ENCODE results near the gene ZBED6. TPM values are rescaled to one million over a fixed set of nuclear protein-coding genes. Genes with fewer than 3 reads are reported as not detected.

Gene ZBED6
- total and polyA plus RNA-seq, 2 donors (not counting 1 experiment from before 2014, with no cell fraction given): 2.8 to 40.0 TPM

DNA sequence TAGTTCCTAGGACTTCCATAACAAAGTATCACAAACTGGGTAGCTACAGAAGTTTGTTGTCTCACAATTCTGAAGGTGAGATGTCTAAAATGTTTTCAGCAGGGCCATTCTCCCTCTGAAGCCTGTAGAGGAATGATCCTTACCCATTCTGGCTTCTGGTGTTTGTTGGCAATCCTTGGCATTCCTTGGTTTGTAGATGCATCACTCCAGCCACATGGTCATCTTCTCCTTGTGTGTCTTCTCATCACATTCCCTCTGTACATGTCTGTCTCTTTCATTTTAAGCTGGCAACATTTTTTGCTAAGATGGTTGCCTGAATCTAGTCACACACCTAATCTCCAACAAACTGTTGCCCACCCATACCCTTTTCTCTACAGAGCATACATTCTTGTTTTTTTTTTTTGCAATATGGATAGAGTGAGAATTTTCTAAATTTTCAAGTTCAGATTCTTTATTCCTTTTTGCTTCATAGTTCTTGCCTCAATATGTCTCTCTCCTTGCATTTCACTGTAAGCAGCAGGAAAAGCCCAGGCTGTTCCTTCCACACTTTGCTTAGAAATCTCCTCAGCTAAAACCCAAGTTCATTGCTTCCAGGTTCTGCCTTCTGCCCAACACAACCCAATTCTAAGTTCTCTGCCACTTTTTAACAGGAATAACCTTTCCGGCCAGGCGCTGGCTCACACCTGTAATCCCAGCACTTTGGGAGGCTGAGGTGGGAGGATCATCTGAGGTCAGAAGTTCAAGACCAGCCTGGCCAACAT lies 18.3 kb downstream of the ZBED6 start:
- no peak overlapping the region for H3K9ac ChIP-seq (ENCODE audit: low read length)
- no peaks in the 10 kb centered on the region for H3K27me3 ChIP-seq (replicated peaks in 1 of 4; ENCODE audit: control extremely low read depth in 1 of 4, control insufficient read depth in 3 of 4, insufficient read depth in 4 of 4, low read length in 3 of 4)
- no peak for ATAC-seq (ENCODE audit: low read depth)
- no peak overlapping the region for H3K4me2 ChIP-seq (replicated peaks; ENCODE audit: low read depth, low read length, poor library complexity, severe bottlenecking)
- H4K20me1 ChIP-seq (ENCODE audit: control insufficient read depth, insufficient read depth, low read length, poor library complexity, severe bottlenecking): peaks cover 45% of the 10 kb centered on the region
- no peak for DNase-seq
- no peak overlapping the region for H3K27ac ChIP-seq (ENCODE audit: low read length in 2 of 2)
- Mint-ChIP-seq H3K4me3 (no peak overlapping the region), H3K9me3 (ENCODE audit: insufficient read depth) (no peaks in the 10 kb centered on the region), H3K27me3 (no peaks in the 10 kb centered on the region), H3K27ac (no peak overlapping the region), H3K4me1 (peaks cover 18% of the 10 kb centered on the region)
- no peaks in the 10 kb centered on the region for H3K4me1 ChIP-seq (ENCODE audit: control insufficient read depth in 2 of 2, insufficient read depth in 2 of 2, low read length in 2 of 2)
- peaks cover 15 to 43% of the 10 kb centered on the region in 2 experiments for H3K36me3 ChIP-seq (replicated peaks in 1 of 2; ENCODE audit: control extremely low read depth in 1 of 2, control insufficient read depth in 1 of 2, extremely low read depth in 1 of 2, insufficient read depth in 2 of 2, low read length in 1 of 2)
- TF ChIP-seq, protein P1, sequence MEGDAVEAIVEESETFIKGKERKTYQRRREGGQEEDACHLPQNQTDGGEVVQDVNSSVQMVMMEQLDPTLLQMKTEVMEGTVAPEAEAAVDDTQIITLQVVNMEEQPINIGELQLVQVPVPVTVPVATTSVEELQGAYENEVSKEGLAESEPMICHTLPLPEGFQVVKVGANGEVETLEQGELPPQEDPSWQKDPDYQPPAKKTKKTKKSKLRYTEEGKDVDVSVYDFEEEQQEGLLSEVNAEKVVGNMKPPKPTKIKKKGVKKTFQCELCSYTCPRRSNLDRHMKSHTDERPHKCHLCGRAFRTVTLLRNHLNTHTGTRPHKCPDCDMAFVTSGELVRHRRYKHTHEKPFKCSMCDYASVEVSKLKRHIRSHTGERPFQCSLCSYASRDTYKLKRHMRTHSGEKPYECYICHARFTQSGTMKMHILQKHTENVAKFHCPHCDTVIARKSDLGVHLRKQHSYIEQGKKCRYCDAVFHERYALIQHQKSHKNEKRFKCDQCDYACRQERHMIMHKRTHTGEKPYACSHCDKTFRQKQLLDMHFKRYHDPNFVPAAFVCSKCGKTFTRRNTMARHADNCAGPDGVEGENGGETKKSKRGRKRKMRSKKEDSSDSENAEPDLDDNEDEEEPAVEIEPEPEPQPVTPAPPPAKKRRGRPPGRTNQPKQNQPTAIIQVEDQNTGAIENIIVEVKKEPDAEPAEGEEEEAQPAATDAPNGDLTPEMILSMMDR (IDR thresholded peaks at IDR 0.05): no peak
- no peak for TF ChIP-seq EZH2 (IDR thresholded peaks at IDR 0.05; ENCODE audit: borderline replicate concordance, insufficient read depth, low read depth, low read length, poor library complexity, severe bottlenecking)
- peaks cover 78% of the 10 kb centered on the region for H3K79me2 ChIP-seq (ENCODE audit: control insufficient read depth, insufficient read depth, low read length)
- no peak overlapping the region for H3K4me3 ChIP-seq (ENCODE audit: control extremely low read depth in 1 of 5, extremely low read depth in 1 of 5, insufficient read depth in 1 of 5, low read depth in 2 of 5, low read length in 4 of 5)
- ChIA-PET POLR2A (interaction anchor here (0.5 kb wide), 1 partner anchor 29 kb away, joined by 9 read pairs; no protein-coding TSS in a partner anchor), CTCF (no interaction called here)
- peaks cover 0 to 3% (median 1%) of the 10 kb centered on the region in 3 donors for H3K9me3 ChIP-seq (ENCODE audit: control extremely low read depth in 1 of 3, control insufficient read depth in 2 of 3, insufficient read depth in 1 of 3, low read length in 2 of 3)
- 100% methylated on average over 2 of the region's 2 CpGs for WGBS (ENCODE audit: insufficient coverage)
- no peak overlapping the region for H2AFZ ChIP-seq (ENCODE audit: insufficient read depth, low read depth, low read length, poor library complexity, severe bottlenecking)
- intact Hi-C loops (cut with micrococcal nuclease): loop anchor here (10.0 kb wide), 1 partner anchor 1281 kb away; no protein-coding TSS in a partner anchor

DNA sequence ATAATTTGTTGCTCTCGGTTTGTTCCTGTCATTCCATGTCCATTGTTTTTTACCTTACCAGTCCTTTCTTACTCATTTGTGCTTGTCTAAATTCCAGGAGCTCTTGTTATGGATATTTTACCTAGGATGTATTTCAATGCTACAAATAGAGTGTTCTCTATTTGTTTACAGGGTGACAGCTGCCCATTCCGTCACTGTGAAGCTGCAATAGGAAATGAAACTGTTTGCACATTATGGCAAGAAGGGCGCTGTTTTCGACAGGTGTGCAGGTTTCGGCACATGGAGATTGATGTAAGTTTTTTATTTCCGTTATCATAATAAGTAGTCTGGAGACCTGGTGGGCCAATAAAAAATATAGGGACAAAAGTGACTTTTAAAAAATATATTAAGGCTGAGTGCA lies 23.0 kb downstream of the ZBED6 start:
- CTCF ChIA-PET: interaction anchor here (0.8 to 1.1 kb wide), 2 partner anchors 116 to 311 kb away, joined by 3 to 4 read pairs; no protein-coding TSS in a partner anchor
- peak; percentile 53 for DNase-seq
- H3K36me3 ChIP-seq (replicated peaks in 1 of 2; ENCODE audit: control extremely low read depth in 1 of 2, control insufficient read depth in 1 of 2, extremely low read depth in 1 of 2, insufficient read depth in 2 of 2, low read length in 1 of 2): peaks cover 29 to 72% of the 10 kb centered on the region in 2 experiments
- intact Hi-C loops (cut with micrococcal nuclease): loop anchor here (10.0 kb wide), 1 partner anchor 1276 kb away; no protein-coding TSS in a partner anchor
- H3K9ac ChIP-seq (ENCODE audit: low read length): no peak overlapping the region
- H2AFZ ChIP-seq (ENCODE audit: insufficient read depth, low read depth, low read length, poor library complexity, severe bottlenecking): no peak overlapping the region
- H3K27me3 ChIP-seq (replicated peaks in 1 of 4; ENCODE audit: control extremely low read depth in 1 of 4, control insufficient read depth in 3 of 4, insufficient read depth in 4 of 4, low read length in 3 of 4): no peaks in the 10 kb centered on the region
- WGBS (ENCODE audit: insufficient coverage): 67% methylated on average over 5 of the region's 6 CpGs
- ATAC-seq (ENCODE audit: low read depth): peak; percentile 49
- TF ChIP-seq EZH2 (IDR thresholded peaks at IDR 0.05; ENCODE audit: borderline replicate concordance, insufficient read depth, low read depth, low read length, poor library complexity, severe bottlenecking): no peak
- TF ChIP-seq, protein P1 (IDR thresholded peaks at IDR 0.05): no peak
- Mint-ChIP-seq H3K9me3 (ENCODE audit: insufficient read depth) (no peaks in the 10 kb centered on the region), H3K27ac (peak overlapping the region; percentile 85), H3K27me3 (no peaks in the 10 kb centered on the region), H3K4me3 (peak overlapping the region; percentile 47), H3K4me1 (peaks cover 14% of the 10 kb centered on the region)
- H3K4me1 ChIP-seq (ENCODE audit: control insufficient read depth in 2 of 2, insufficient read depth in 2 of 2, low read length in 2 of 2): no peaks in the 10 kb centered on the region
- peaks cover 49% of the 10 kb centered on the region for H4K20me1 ChIP-seq (ENCODE audit: control insufficient read depth, insufficient read depth, low read length, poor library complexity, severe bottlenecking)
- no peak overlapping the region for H3K4me2 ChIP-seq (replicated peaks; ENCODE audit: low read depth, low read length, poor library complexity, severe bottlenecking)
- H3K79me2 ChIP-seq (ENCODE audit: control insufficient read depth, insufficient read depth, low read length): peaks cover 65% of the 10 kb centered on the region
- no peak overlapping the region for H3K4me3 ChIP-seq (ENCODE audit: control extremely low read depth in 1 of 5, extremely low read depth in 1 of 5, insufficient read depth in 1 of 5, low read depth in 2 of 5, low read length in 4 of 5)
- POLR2A ChIA-PET: no interaction called here
- peak overlapping the region in 1 of 2 donors; percentile 59 for H3K27ac ChIP-seq (ENCODE audit: low read length in 2 of 2)
- H3K9me3 ChIP-seq (ENCODE audit: control extremely low read depth in 1 of 3, control insufficient read depth in 2 of 3, insufficient read depth in 1 of 3, low read length in 2 of 3): peaks cover 0 to 3% (median 1%) of the 10 kb centered on the region in 3 donors
